GM19452 (cell line): Measurements from ENCODE around the gene CCDC12.

ENCODE experiments used
- ATAC-seq: cut with Tn5 transposase; IDR thresholded peaks from one replicate; pipeline ENCODE4 v1.9.1; 2021; ENCODE audit not compliant: unreplicated experiment

The CCDC12 gene

GRCh38 chr3:46878781-46879436, 97.6 kb downstream of the CCDC12 start:
- peak; percentile 76 for ATAC-seq

GRCh38 chr3:46877406-46878125, 99.0 kb downstream of the CCDC12 start, which contains the start of gene PTH1R:
PTH1R (plus strand) TSS chr3:46877721; CDS start chr3:46883560, 5,839 bp downstream.
- ATAC-seq: no peak

GRCh38 chr3:46876313-46877300, 99.9 kb downstream of the CCDC12 start:
- no peak for ATAC-seq

GRCh38 chr3:46875560-46875959, 101.0 kb downstream of the CCDC12 start:
- no peak for ATAC-seq

GRCh38 chr3:46874430-46874829, 102.1 kb downstream of the CCDC12 start:
- no peak for ATAC-seq

- no peak for ATAC-seq
Measured at GRCh38 chr3:46873521-46873920, 103.0 kb downstream of the CCDC12 start.
